Stimulated activated naive CD4-positive, alpha-beta T cell treated with Interleukin-2 at 50 U/mL for 16 hours (primary cell): Measurements from ENCODE around the gene SLC27A4.
"Not testable (repeated sequence)": the region's sequence is repeated elsewhere in the genome, so short reads cannot be mapped to it uniquely, and the experiment has no call there.

Experiments
- DNase-seq: peaks from one replicate; lab custom pipeline; 2025; lab: John Stamatoyannopoulos, UW

Gene SLC27A4

GRCh38 chr9:128324401-128324800 lies 15.9 kb upstream of the SLC27A4 start:
- DNase-seq: no peak

- DNase-seq: no peak
Observed at GRCh38 chr9:128325629-128326028, 14.7 kb upstream of the SLC27A4 start.

- no peak for DNase-seq
Observed at GRCh38 chr9:128333451-128333869, 6.9 kb upstream of the SLC27A4 start.

- DNase-seq: no peak
Observed at GRCh38 chr9:128335161-128335560, 5.2 kb upstream of the SLC27A4 start.

- no peak for DNase-seq
Observed at GRCh38 chr9:128335914-128336313, 4.4 kb upstream of the SLC27A4 start.

- no peak for DNase-seq
Observed at GRCh38 chr9:128337936-128338335, 2.4 kb upstream of the SLC27A4 start.

GRCh38 chr9:128338852-128339614 lies 1.3 kb upstream of the SLC27A4 start:
- DNase-seq: not testable (repeated sequence)

- DNase-seq: peak; percentile 29
Observed at GRCh38 chr9:128340691-128341434, 536 bp downstream of the SLC27A4 start.

- DNase-seq: peak; percentile 66
Observed at GRCh38 chr9:128341435-128341849, 1.1 kb downstream of the SLC27A4 start.

- DNase-seq: no peak
Observed at GRCh38 chr9:128342971-128343680, 2.8 kb downstream of the SLC27A4 start.

- DNase-seq: no peak
Observed at GRCh38 chr9:128343855-128344254, 3.5 kb downstream of the SLC27A4 start.

- no peak for DNase-seq
Observed at GRCh38 chr9:128344931-128345605, 4.7 kb downstream of the SLC27A4 start.

- DNase-seq: no peak
Observed at GRCh38 chr9:128349125-128349524, 8.8 kb downstream of the SLC27A4 start.

GRCh38 chr9:128349772-128350171 lies 9.4 kb downstream of the SLC27A4 start:
- DNase-seq: no peak

GRCh38 chr9:128355451-128355850 lies 15.1 kb downstream of the SLC27A4 start:
- DNase-seq: no peak

- DNase-seq: no peak
Observed at GRCh38 chr9:128358090-128358489, 17.8 kb downstream of the SLC27A4 start.

GRCh38 chr9:128358861-128359260 lies 18.5 kb downstream of the SLC27A4 start:
- DNase-seq: no peak

- no peak for DNase-seq
Observed at GRCh38 chr9:128360826-128361225, 20.5 kb downstream of the SLC27A4 start.

GRCh38 chr9:128361296-128361985 lies 21.1 kb downstream of the SLC27A4 start:
- no peak for DNase-seq

- peak; percentile 61 for DNase-seq
Observed at GRCh38 chr9:128361986-128362646, 21.8 kb downstream of the SLC27A4 start.

- DNase-seq: no peak
Observed at GRCh38 chr9:128362774-128363173, 22.4 kb downstream of the SLC27A4 start.
